HL-60 (cell line): ENCODE data around the gene FGF1.

Experiments
- CTCF ChIP-seq: IDR thresholded peaks from one replicate; pipeline ENCODE4 v1.5.1; 2011; ENCODE audit warnings: low read length, control low read depth, inconsistent platforms; ENCODE audit not compliant: insufficient read depth
- POLR2AphosphoS5 ChIP-seq: IDR thresholded peaks from 2 replicates; pipeline ENCODE4 v1.6.1; 2012; ENCODE audit warnings: low read depth
- REST ChIP-seq: IDR thresholded peaks from 2 replicates; pipeline ENCODE4 v1.6.1; 2012; ENCODE audit warnings: low read depth; ENCODE audit not compliant: insufficient replicate concordance

GRCh38 chr5:142690667-142691066 lies 4.8 kb upstream of the FGF1 start:
- TF ChIP-seq CTCF (no peak), REST (no peak), POLR2AphosphoS5 (no peak)
